Upper lobe of right lung (tissue), 1 donor: ENCODE measurements around the gene CALML5. TPM values are rescaled to one million over a fixed set of nuclear protein-coding genes. Genes with fewer than 3 reads are reported as not detected.
A peak's percentile ranks its signal among the peaks of the same experiment; 100 is the strongest.

Source experiments
- ATAC-seq: fragments of 200-7000 bp; cut with Tn5 transposase; one replicate; pipeline ENCODE4 v1.9.1; 2020; ENCODE audit warnings: mild to moderate bottlenecking, moderate library complexity
- DNase-seq: peaks from one replicate; pipeline ENCODE4 v3.0.0-alpha.2; 2020
- H3K27ac ChIP-seq: fragments of 200-600 bp; one replicate; pipeline ENCODE4 v1.8.0; 2022
- H3K27me3 ChIP-seq: fragments of 200-600 bp; one replicate; pipeline ENCODE4 v1.8.0; 2022; ENCODE audit warnings: mild to moderate bottlenecking
- H3K36me3 ChIP-seq: fragments of 200-600 bp; one replicate; pipeline ENCODE4 v1.8.0; 2022
- H3K4me1 ChIP-seq: fragments of 200-600 bp; one replicate; pipeline ENCODE4 v1.8.0; 2022
- H3K4me3 ChIP-seq: fragments of 200-600 bp; one replicate; pipeline ENCODE4 v1.8.0; 2022; ENCODE audit warnings: mild to moderate bottlenecking
- H3K9me3 ChIP-seq: fragments of 200-600 bp; one replicate; pipeline ENCODE4 v1.8.0; 2022
- intact Hi-C: fragments of 100-400 bp; cut with DNase I; formaldehyde crosslinking; loops from one replicate; pipeline ENCODE4 v1.11.0; 2022
- total RNA-seq: library from RNA; stranded (reverse); fragmentation: NEBNext Ultra II Directional; extraction: Animal tissue kit (Norgen Biotek cat#: 25700); gene quantifications from one replicate; pipeline ENCODE4 v1.2.1, GENCODE V29; 2021
- TF ChIP-seq, protein P1 (sequence below): fragments of 200-600 bp; IDR thresholded peaks from one replicate; pipeline ENCODE4 v1.8.0; 2022; ENCODE audit warnings: antibody characterized with exemption
- donor health status: DM: no; HTN: yes; CAD: no; lungs with severe emphysema.

Gene CALML5
- total RNA-seq, 1 donor from 2014 or later = not detected

DNA sequence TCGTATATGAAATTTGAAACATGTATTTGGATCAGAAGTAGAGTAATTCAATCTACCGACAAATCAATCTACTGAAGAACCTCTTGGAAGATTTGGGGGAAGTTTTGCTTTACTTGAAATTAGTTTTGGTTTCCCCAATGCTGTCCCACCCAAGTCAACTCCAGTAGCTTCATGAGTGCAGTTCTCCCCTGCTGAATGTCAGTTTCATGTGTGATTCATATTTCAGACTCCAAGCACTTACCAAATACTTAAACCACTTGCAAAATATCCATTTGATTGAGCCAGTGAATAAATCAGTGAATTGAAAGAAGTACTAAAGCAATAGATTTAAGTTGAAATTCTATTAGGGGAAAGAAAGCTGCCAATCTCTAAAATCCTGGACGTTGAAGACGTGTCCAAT, 9.3 kb downstream of the CALML5 start:
- no peak for ATAC-seq
- TF ChIP-seq, protein P1, sequence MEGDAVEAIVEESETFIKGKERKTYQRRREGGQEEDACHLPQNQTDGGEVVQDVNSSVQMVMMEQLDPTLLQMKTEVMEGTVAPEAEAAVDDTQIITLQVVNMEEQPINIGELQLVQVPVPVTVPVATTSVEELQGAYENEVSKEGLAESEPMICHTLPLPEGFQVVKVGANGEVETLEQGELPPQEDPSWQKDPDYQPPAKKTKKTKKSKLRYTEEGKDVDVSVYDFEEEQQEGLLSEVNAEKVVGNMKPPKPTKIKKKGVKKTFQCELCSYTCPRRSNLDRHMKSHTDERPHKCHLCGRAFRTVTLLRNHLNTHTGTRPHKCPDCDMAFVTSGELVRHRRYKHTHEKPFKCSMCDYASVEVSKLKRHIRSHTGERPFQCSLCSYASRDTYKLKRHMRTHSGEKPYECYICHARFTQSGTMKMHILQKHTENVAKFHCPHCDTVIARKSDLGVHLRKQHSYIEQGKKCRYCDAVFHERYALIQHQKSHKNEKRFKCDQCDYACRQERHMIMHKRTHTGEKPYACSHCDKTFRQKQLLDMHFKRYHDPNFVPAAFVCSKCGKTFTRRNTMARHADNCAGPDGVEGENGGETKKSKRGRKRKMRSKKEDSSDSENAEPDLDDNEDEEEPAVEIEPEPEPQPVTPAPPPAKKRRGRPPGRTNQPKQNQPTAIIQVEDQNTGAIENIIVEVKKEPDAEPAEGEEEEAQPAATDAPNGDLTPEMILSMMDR = no peak
- H3K4me3 ChIP-seq = no peak overlapping the region
- intact Hi-C loops = no loop called here
- DNase-seq = no peak
- H3K9me3 ChIP-seq = no peaks in the 10 kb centered on the region
- no peaks in the 10 kb centered on the region for H3K27me3 ChIP-seq
- no peak overlapping the region for H3K27ac ChIP-seq
- H3K36me3 ChIP-seq = no peaks in the 10 kb centered on the region
- H3K4me1 ChIP-seq = no peaks in the 10 kb centered on the region

DNA sequence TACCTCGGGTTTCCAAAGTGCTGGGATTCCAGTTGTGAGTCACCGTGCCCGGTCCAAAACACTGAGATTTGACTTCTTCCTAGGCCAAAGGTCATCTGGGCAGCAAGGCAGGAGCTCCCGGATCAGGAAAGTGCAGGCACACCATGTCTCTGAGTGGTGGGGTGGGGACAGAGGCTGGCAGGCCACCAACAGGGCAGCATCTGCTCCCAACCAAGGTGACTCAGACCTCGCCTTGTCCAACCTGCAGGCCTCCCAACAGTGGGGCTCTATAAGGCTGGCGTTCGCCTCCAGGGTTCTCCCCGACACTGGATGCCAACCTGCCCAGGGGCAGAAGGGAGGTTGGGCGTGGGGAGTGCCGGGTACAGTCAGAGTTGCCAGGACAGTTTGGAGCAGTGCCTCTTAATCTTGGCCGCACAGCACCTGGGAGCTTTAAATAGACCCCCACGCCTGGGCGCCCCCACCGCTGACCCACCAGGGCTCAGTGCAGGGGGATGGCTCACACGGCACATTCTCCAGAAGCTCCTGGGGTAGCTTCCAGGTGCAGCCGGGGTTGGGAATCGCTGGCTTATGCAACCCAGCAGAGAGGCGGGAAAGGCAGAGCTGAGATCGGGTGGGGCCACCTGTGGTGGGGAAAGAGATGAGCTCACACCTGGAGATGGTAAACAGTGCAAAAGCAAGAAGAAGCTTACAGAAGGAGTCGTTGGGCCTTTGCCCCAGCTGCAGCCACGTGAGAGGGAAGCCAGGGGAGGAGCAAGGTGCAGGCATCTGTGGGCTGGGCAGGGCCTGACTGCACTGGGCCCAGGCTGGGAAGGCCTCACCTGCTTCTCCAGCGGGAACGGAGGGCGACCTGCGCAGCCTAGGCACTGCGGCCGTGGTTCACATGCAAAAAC, 10.9 kb downstream of the CALML5 start:
- ATAC-seq (peak; percentile 63), DNase-seq (no peak)
- intact Hi-C loops = no loop called here
- no peaks in the 10 kb centered on the region for H3K36me3 ChIP-seq
- TF ChIP-seq, protein P1 = no peak
- no peaks in the 10 kb centered on the region for H3K4me1 ChIP-seq
- no peaks in the 10 kb centered on the region for H3K9me3 ChIP-seq
- H3K27ac ChIP-seq = no peak overlapping the region
- no peak overlapping the region for H3K4me3 ChIP-seq
- H3K27me3 ChIP-seq = no peaks in the 10 kb centered on the region

DNA sequence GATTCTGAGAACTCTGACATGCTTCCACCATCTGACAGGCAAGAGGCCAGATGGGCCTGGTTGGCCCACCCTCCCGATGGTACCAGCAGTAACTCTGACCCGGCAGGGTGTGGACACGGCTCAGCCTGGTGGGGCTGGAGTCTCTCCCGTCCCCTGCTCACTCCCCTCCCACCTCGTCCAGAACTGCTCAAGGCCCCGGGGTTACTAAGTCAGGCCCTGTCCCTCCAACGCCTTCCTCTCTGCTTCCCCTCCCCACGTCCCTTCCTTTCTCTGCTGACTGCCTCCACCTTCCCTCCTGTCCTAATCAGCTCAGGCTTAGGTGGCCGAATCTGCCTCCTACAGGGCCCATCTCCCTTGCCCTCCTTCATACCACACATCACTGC, 12.5 kb downstream of the CALML5 start:
- no peak for DNase-seq
- Histone ChIP-seq H3K27me3 (no peaks in the 10 kb centered on the region), H3K4me1 (no peaks in the 10 kb centered on the region), H3K36me3 (no peaks in the 10 kb centered on the region), H3K9me3 (no peaks in the 10 kb centered on the region), H3K27ac (no peak overlapping the region), H3K4me3 (no peak overlapping the region)
- TF ChIP-seq, protein P1 = no peak
- intact Hi-C loops = no loop called here
- no peak for ATAC-seq

- no peak overlapping the region for H3K4me3 ChIP-seq
- H3K9me3 ChIP-seq = no peaks in the 10 kb centered on the region
- no peaks in the 10 kb centered on the region for H3K4me1 ChIP-seq
- ATAC-seq = no peak
- intact Hi-C loops = no loop called here
- no peaks in the 10 kb centered on the region for H3K27me3 ChIP-seq
- H3K36me3 ChIP-seq = no peaks in the 10 kb centered on the region
- no peak for DNase-seq
- TF ChIP-seq, protein P1 = no peak
- H3K27ac ChIP-seq = no peak overlapping the region
Observed at GRCh38 chr10:5485948-5486852, 13.2 kb downstream of the CALML5 start.

- intact Hi-C loops = no loop called here
- H3K36me3 ChIP-seq = no peaks in the 10 kb centered on the region
- H3K4me3 ChIP-seq = no peak overlapping the region
- no peaks in the 10 kb centered on the region for H3K27me3 ChIP-seq
- DNase-seq = no peak
- no peak overlapping the region for H3K27ac ChIP-seq
- TF ChIP-seq, protein P1 = no peak
- no peaks in the 10 kb centered on the region for H3K9me3 ChIP-seq
- no peak for ATAC-seq
- no peaks in the 10 kb centered on the region for H3K4me1 ChIP-seq
Observed at GRCh38 chr10:5485290-5485689, 14.1 kb downstream of the CALML5 start.
